ENCODE data around the gene RUFY2.
A peak's percentile ranks its signal among the peaks of the same experiment; 100 is the strongest.

Gene RUFY2

GRCh38 chr10:68428396-68429104, 21.5 kb upstream of the RUFY2 start:
- H3K4me3 ChIP-seq (ENCODE audit: low read depth, low read length): no peak overlapping the region
- DNase-seq (ENCODE audit: low read depth): no peak
- TF ChIP-seq CTCF (conservative IDR thresholded peaks at IDR 0.05; ENCODE audit: low read depth, low read length): no peak

- no peak overlapping the region for H3K4me3 ChIP-seq (ENCODE audit: low read depth, low read length)
- TF ChIP-seq CTCF (conservative IDR thresholded peaks at IDR 0.05; ENCODE audit: low read depth, low read length): no peak
Measured at GRCh38 chr10:68424454-68425014, 17.5 kb upstream of the RUFY2 start.

GRCh38 chr10:68423522-68423921, 16.4 kb upstream of the RUFY2 start:
- no peak overlapping the region for H3K4me3 ChIP-seq (ENCODE audit: low read depth, low read length)
- no peak for TF ChIP-seq CTCF (conservative IDR thresholded peaks at IDR 0.05; ENCODE audit: low read depth, low read length)
- no peak for DNase-seq (ENCODE audit: low read depth)

More at GRCh38 chr10:68424454-68425014, 17.5 kb upstream of the RUFY2 start:
- no peak for DNase-seq (ENCODE audit: low read depth)

GRCh38 chr10:68419376-68419775, 12.3 kb upstream of the RUFY2 start:
- TF ChIP-seq CTCF (conservative IDR thresholded peaks at IDR 0.05; ENCODE audit: low read depth, low read length): no peak
- no peak overlapping the region for H3K4me3 ChIP-seq (ENCODE audit: low read depth, low read length)
- no peak for DNase-seq (ENCODE audit: low read depth)

- TF ChIP-seq CTCF (conservative IDR thresholded peaks at IDR 0.05; ENCODE audit: low read depth, low read length): no peak
- H3K4me3 ChIP-seq (ENCODE audit: low read depth, low read length): no peak overlapping the region
- DNase-seq (ENCODE audit: low read depth): no peak
Measured at GRCh38 chr10:68408898-68409518, 1.9 kb upstream of the RUFY2 start.

GRCh38 chr10:68406111-68406814, 814 bp downstream of the RUFY2 start:
- TF ChIP-seq CTCF (conservative IDR thresholded peaks at IDR 0.05; ENCODE audit: low read depth, low read length): no peak
- DNase-seq (ENCODE audit: low read depth): peak; percentile 84
- peak overlapping the region; percentile 100 for H3K4me3 ChIP-seq (ENCODE audit: low read depth, low read length)

Measured in choroid plexus epithelial cell (primary cell).